Measurements from ENCODE around the gene SYNE4.

GRCh38 chr19:36041831-36042230 is 33.2 kb upstream of the SYNE4 start:
- TF ChIP-seq CTCF (conservative IDR thresholded peaks at IDR 0.05 in 1 of 2, IDR thresholded peaks at IDR 0.05 in 1 of 2; ENCODE audit: low read depth in 1 of 2, low read length in 2 of 2) (no peak), EZH2 (IDR thresholded peaks at IDR 0.05; ENCODE audit: low read length, missing control alignments) (no peak)

All from fibroblast of lung (primary cell).